ENCODE data around the gene KYAT1. TPM values are rescaled to one million over a fixed set of nuclear protein-coding genes. Genes with fewer than 3 reads are reported as not detected.

The KYAT1 gene
- total RNA-seq, 2 donors from 2014 or later, result 6.7 to 19.9 TPM

DNA sequence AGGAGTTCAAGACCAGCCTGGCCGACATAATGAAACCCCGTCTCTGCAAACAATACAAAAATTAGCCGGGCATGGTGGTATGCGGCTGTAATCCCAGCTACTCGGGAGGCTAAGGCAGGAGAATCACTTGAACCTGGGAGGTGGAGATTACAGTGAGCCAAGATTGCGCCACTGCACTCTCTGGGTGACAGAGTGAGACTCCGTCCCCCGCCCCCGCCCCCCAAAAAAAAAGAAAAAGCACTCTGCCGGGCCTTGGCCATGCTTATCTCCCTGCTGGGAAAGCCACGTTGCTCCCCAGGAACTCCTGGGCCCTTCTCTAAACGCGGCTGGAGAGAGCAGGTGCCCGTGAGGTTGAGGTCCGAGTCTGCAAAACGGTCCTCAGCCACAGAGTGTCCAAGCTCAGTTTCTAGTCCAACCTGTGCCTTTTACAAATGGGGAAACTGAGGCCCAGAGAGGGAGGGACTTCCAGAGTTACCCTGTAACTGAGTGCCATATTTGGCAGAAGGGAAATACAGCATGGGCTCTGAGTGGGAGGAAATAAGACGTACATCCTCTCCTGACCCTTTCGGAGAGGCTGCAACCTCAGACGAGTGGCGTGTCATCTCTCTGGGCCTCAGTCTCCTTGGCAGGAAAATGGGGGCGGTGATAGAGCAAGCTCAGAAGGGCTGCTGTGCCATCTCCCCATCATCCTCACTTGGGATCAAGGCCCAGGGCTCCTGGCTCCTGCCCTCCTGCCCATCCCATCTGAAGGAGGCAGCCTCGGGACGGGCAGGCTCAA lies 32.4 kb upstream of the KYAT1 start:
- Mint-ChIP-seq H3K4me1 (ENCODE audit: low read depth in 2 of 2) (peaks cover 23 to 28% of the 10 kb centered on the region in 2 donors), H3K36me3 (peaks cover under 1% of the 10 kb centered on the region), H3K27me3 (no peaks in the 10 kb centered on the region), H3K27ac (peak overlapping the region in 1 of 2 donors; percentile 33), H3K4me3 (no peak overlapping the region), H3K9me3 (no peaks in the 10 kb centered on the region)
- ATAC-seq (no peak), DNase-seq (ENCODE audit: low spot score) (no peak)

DNA sequence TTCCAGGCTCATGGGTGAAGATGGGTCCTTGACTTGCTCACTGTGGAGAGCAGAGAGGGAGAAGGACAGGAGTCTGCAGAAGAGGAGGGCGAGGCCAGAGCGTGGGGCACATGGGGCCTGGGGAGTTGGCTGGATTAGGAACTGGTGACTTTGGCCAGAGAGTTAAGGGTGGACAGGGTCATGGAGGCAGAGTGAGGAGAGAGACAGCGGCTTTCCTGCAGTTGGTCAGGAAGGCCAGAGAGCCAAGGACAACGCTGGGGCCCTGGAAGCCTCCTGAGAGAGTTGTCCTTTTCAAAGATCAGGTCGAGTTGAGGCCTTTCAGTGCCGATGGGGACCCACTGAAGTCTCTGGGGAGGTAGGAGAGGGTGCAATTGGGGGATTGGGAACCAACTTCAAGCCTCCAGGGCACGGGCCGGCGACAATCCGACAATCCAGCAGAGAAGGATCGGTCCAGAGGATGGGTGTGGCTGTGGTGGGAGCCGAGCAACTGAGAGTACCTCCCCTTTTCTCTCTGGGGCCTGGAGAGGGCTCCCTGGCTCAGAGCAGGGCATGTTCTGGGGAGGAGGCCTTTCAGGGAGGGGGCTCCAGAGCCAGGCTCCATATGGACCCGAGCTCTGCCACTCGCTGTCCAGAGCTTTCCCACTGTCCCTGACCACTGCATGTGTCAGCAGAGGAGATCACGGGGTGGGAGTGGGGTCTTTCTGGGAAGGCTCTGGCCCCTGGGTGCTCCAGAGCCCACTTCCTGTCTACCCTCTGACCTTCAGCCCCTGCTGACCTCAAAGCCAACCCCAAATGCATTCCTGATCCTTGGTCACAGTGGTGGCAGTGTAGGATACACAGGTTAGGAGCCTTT lies 31.5 kb upstream of the KYAT1 start:
- Mint-ChIP-seq H3K9me3 (no peaks in the 10 kb centered on the region), H3K4me1 (ENCODE audit: low read depth in 2 of 2) (peaks cover 28 to 30% of the 10 kb centered on the region in 2 donors), H3K36me3 (peaks cover 5% of the 10 kb centered on the region), H3K27me3 (no peaks in the 10 kb centered on the region), H3K27ac (peak overlapping the region; percentile 74 to 82), H3K4me3 (no peak overlapping the region)
- ATAC-seq (no peak), DNase-seq (ENCODE audit: low spot score) (no peak)

DNA sequence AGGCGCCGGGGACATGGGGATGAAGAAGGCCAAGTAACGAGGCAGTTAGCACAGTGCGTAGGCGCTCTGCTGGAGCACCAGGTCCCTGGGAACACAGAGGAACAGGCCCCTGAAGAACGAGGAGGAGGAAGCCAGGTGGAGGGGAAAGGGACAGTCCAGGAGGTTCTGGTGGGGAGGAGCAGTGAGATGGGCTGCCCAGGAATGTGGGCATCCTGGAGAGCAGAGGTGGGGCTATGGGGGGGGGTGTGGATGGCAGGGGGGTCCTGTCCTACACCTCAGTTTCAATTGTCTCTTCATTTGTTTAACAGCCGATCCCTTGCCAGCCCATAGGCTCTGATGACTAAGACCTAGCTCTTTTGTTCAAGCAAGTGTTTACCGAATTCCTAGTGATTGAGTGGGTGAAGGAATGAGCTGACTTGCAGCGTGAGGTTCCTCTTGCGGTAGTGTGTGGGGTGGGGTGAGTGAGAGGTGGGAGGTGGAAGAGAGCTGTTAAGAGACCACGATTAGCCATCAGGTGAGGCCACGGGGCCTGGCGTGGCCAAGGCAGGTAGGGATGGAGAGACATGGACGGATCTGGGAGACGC lies 30.6 kb upstream of the KYAT1 start:
- ATAC-seq (no peak), DNase-seq (ENCODE audit: low spot score) (no peak)
- Mint-ChIP-seq H3K36me3 (peaks cover 8% of the 10 kb centered on the region), H3K9me3 (no peaks in the 10 kb centered on the region), H3K27me3 (no peaks in the 10 kb centered on the region), H3K27ac (peak overlapping the region; percentile 74 to 82), H3K4me1 (ENCODE audit: low read depth in 2 of 2) (peaks cover 28 to 35% of the 10 kb centered on the region in 2 donors), H3K4me3 (no peak overlapping the region)

DNA sequence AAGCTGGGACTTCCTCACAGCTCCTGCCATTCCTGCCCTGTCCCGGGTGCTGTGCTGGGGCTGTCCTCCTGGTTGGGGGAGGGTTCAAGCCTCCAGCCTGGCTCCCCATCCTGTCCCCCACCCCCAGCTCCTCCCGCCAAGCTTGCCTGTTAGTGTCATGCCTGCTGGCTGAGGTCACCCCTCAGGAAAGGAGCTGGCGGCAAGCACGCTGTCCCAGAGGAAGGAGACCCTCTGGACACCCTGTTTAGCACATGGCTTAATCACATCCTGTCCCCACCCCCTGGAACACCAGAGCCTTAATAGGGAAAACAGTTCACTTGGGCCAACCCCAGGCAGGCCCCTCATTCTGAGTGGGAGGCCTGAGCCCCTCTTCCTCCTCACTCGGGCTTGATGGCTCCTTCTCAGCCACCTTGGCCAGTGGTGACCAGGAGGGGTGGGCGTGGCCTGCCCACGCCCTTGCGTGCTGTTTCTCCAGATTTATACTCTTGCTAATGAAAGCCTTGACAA lies 29.8 kb upstream of the KYAT1 start:
- peaks cover 28 to 37% of the 10 kb centered on the region in 2 donors for H3K4me1 Mint-ChIP-seq (ENCODE audit: low read depth in 2 of 2)
- H3K27ac Mint-ChIP-seq, result peak overlapping the region; percentile 74 to 82
- no peaks in the 10 kb centered on the region for H3K9me3 Mint-ChIP-seq
- DNase-seq (ENCODE audit: low spot score), result no peak
- H3K27me3 Mint-ChIP-seq, result no peaks in the 10 kb centered on the region
- no peak for ATAC-seq
- H3K4me3 Mint-ChIP-seq, result no peak overlapping the region
- H3K36me3 Mint-ChIP-seq, result peaks cover 9% of the 10 kb centered on the region

DNA sequence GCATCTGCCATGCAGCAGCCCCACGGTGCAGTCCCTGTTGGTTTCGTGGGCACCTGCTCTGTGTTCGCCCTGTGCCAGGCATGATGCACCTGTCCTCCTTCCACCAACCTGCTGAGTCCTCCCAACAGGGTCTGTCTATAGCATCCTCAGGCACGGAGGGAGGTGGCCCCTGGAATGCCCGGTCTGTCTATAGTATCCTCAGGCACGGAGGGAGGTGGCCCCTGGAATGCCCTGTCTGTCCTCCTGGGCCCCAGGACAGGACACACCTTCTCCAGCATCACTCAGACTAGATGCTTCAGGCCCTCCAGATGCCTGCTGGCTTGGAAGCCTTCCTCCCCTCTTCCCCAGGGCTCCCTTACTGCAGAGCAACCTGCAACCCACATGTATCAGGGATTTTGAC lies 29.2 kb upstream of the KYAT1 start:
- Mint-ChIP-seq H3K27ac (peak overlapping the region in 1 of 2 donors; percentile 71), H3K9me3 (no peaks in the 10 kb centered on the region), H3K36me3 (peaks cover 9% of the 10 kb centered on the region), H3K4me3 (no peak overlapping the region), H3K4me1 (ENCODE audit: low read depth in 2 of 2) (peaks cover 28 to 39% of the 10 kb centered on the region in 2 donors), H3K27me3 (no peaks in the 10 kb centered on the region)
- DNase-seq (ENCODE audit: low spot score), result no peak
- no peak for ATAC-seq

DNA sequence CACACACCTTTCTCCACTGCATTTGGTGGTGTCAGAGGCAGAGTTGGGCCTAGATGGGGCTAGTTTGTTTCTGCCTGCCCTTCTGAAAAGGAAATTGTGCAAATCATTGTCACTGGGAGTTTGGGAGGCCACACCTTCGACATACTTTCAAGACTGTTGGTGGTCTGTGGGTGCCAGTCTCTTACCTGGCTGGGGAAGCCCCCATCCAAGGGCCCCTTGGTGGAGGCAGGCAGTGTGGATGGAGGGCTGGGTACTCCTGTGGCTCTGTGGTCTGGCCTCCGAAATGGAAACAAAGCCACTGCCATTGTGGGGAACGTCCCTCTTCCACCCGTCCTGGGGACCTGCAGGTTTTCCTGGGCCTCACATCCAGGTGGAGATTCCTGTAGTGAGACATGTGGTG lies 28.1 kb upstream of the KYAT1 start:
- no peak overlapping the region for H3K4me3 Mint-ChIP-seq
- peaks cover 9% of the 10 kb centered on the region for H3K36me3 Mint-ChIP-seq
- ATAC-seq (no peak), DNase-seq (ENCODE audit: low spot score) (no peak)
- H3K4me1 Mint-ChIP-seq (ENCODE audit: low read depth in 2 of 2), result peaks cover 28 to 42% of the 10 kb centered on the region in 2 donors
- no peaks in the 10 kb centered on the region for H3K27me3 Mint-ChIP-seq
- peak overlapping the region in 1 of 2 donors; percentile 38 for H3K27ac Mint-ChIP-seq
- H3K9me3 Mint-ChIP-seq, result no peaks in the 10 kb centered on the region

DNA sequence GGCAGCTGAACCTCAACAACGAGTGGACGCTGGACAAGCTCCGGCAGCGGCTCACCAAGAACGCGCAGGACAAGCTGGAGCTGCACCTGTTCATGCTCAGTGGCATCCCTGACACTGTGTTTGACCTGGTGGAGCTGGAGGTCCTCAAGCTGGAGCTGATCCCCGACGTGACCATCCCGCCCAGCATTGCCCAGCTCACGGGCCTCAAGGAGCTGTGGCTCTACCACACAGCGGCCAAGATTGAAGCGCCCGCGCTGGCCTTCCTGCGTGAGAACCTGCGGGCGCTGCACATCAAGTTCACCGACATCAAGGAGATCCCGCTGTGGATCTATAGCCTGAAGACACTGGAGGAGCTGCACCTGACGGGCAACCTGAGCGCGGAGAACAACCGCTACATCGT lies 26.6 kb upstream of the KYAT1 start:
- no peak overlapping the region for H3K4me3 Mint-ChIP-seq
- no peak for DNase-seq (ENCODE audit: low spot score)
- ATAC-seq, result no peak
- H3K9me3 Mint-ChIP-seq, result no peaks in the 10 kb centered on the region
- H3K27me3 Mint-ChIP-seq, result no peaks in the 10 kb centered on the region
- H3K4me1 Mint-ChIP-seq (ENCODE audit: low read depth in 2 of 2), result peaks cover 28 to 42% of the 10 kb centered on the region in 2 donors
- H3K36me3 Mint-ChIP-seq, result peaks cover 9% of the 10 kb centered on the region
- no peak overlapping the region for H3K27ac Mint-ChIP-seq

DNA sequence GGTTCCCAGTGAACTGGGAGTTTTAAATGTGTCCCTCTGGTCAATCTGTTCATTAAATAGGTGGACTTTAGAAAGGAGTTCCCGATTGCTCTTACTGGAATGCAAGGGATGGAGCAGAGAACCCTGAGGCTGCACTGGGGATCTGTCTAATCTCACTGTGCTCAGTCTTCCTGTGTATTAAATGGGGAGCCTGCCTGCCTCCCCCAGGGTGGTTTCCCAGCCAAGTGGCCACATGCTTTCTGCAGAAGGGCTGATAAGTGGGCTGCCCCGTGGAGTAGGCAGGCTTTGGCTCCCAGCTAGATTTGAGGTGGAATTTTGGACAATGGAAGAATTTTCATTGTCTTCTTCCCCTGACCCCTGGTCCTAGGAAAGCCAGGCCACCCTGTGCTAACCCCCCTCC lies 25.0 kb upstream of the KYAT1 start:
- Mint-ChIP-seq H3K4me1 (ENCODE audit: low read depth in 2 of 2) (peaks cover 33 to 36% of the 10 kb centered on the region in 2 donors), H3K4me3 (no peak overlapping the region)

DNA sequence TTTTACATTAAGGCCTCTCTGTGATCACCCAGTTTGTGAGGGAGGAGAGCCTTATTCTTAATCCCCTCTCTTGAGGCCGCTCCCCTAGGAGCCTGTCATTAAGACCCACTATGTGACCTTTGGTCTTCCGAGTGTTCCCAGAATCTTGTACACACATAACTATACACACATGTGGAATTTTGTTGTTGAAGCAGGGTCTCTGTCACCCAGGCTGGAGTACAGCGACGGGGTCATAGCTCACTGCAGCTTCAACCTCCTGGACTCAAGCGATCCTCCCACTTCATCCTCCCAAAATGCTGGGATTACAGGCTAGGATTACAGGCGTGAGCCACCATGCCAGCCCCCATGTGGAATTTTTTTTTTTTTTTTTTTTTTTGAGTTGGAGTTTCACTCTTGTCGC lies 24.2 kb upstream of the KYAT1 start:
- DNase-seq (ENCODE audit: low spot score) (no peak), ATAC-seq (no peak)
- no peaks in the 10 kb centered on the region for H3K27me3 Mint-ChIP-seq
- peaks cover 9% of the 10 kb centered on the region for H3K36me3 Mint-ChIP-seq
- no peaks in the 10 kb centered on the region for H3K9me3 Mint-ChIP-seq
- peak overlapping the region in 1 of 2 donors; percentile 50 for H3K27ac Mint-ChIP-seq
- peaks cover 28 to 34% of the 10 kb centered on the region in 2 donors for H3K4me1 Mint-ChIP-seq (ENCODE audit: low read depth in 2 of 2)
- no peak overlapping the region for H3K4me3 Mint-ChIP-seq

More for the DNA sequence above, 25.0 kb upstream of the KYAT1 start:
- DNase-seq (ENCODE audit: low spot score) (no peak), ATAC-seq (no peak)
- Mint-ChIP-seq H3K27me3 (no peaks in the 10 kb centered on the region), H3K9me3 (no peaks in the 10 kb centered on the region), H3K36me3 (peaks cover 9% of the 10 kb centered on the region), H3K27ac (peak overlapping the region in 1 of 2 donors; percentile 62)

DNA sequence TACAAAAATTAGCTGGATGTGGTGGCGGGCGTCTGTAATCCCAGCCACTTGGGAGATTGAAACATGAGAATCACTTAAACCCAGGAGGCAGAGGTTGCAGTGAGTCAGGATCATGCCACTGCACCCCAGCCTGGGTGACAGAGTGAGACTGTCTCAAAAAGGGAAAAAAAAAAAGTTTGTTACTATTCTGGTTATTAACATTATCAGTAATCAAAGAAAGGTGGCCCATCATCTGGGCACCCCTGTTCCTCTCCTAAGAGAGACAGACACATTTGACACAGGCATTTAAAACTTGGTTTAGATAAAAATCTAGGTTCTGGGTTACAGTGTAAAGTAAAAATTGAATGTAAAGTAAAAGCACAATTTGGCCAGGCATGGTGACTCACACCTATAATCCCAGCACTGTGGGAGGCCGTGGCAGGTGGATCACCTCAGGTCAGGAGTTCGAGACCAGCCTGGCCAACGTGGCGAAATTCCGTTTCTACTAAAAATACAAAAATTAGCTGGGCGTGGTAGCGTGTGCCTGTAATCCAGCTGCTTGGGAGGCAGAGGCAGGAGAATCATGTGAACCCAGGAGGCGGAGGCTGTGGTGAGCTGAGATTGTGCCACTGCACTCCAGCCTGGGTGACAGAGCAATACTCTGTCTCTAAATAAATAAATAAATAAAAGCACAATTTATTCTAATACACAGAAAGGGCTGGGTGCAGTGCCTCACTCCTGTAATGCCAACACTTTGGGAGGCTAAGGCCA lies 22.3 kb upstream of the KYAT1 start:
- Mint-ChIP-seq H3K36me3 (peaks cover 7% of the 10 kb centered on the region), H3K4me3 (no peak overlapping the region), H3K4me1 (ENCODE audit: low read depth in 2 of 2) (peaks cover 31 to 35% of the 10 kb centered on the region in 2 donors), H3K27me3 (no peaks in the 10 kb centered on the region), H3K27ac (peak overlapping the region in 1 of 2 donors; percentile 91), H3K9me3 (no peaks in the 10 kb centered on the region)
- no peak for ATAC-seq
- no peak for DNase-seq (ENCODE audit: low spot score)

DNA sequence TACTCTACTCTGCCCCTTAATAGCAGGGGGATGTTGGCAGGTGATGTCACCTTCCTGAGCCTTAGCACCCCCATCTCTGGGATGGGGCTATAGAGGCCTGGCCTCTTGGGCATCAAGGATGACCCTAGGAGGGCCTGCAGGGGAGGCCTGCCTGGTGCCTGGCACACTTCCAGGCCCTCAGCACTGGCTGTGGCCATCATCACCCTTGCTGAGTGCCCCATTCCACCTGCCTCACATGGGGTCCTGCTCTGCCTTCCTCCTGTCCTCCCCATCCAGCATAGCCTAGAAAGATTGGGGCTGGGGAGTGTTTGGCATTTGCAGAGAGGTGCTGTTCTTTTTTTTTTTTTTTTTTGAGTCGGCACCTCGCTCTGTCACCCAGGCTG lies 21.3 kb upstream of the KYAT1 start:
- no peak for DNase-seq (ENCODE audit: low spot score)
- peaks cover 33 to 39% of the 10 kb centered on the region in 2 donors for H3K4me1 Mint-ChIP-seq (ENCODE audit: low read depth in 2 of 2)
- no peaks in the 10 kb centered on the region for H3K27me3 Mint-ChIP-seq
- ATAC-seq, result no peak
- H3K9me3 Mint-ChIP-seq, result no peaks in the 10 kb centered on the region
- H3K4me3 Mint-ChIP-seq, result no peak overlapping the region
- peaks cover 4% of the 10 kb centered on the region for H3K36me3 Mint-ChIP-seq
- H3K27ac Mint-ChIP-seq, result peak overlapping the region; percentile 82 to 91

DNA sequence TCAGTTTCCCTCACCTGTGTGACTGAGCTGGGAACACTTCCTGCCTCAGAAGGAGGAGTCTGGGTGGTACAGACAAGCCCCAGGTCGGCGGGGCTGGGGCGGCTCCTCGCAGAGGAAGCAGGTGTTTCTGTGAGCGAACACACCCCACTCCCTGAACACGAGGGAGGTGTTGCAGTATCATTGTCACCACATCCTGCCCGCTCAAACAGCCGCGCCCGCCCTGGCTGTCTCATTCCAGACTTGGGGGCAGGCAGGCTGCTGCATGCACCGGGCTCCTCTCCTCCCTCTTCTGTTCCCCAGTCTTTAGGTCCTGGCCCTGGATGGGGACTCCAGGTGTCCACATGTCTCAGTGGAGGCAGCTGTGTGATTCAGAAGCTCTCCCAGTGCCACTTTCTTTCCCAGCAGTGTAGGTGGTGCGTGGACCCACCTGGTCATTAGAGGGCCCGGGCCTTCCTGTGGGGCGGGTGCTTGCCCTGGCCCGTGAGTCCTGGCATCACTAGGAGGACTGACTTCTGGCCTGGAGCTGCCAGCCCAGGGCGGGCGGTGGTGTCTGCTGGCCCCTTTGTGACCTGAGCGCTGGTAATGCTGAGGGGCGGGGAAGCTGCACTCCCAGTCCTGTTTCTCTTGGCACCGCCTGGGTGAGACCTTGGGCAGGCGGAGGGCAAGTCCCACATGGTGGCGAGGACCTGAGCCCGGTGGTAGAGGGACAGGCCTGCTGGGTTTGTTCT lies 20.8 kb upstream of the KYAT1 start:
- no peaks in the 10 kb centered on the region for H3K27me3 Mint-ChIP-seq
- peaks cover 34 to 38% of the 10 kb centered on the region in 2 donors for H3K4me1 Mint-ChIP-seq (ENCODE audit: low read depth in 2 of 2)
- H3K36me3 Mint-ChIP-seq, result peaks cover 2% of the 10 kb centered on the region
- DNase-seq (ENCODE audit: low spot score), result peak; percentile 85
- H3K9me3 Mint-ChIP-seq, result no peaks in the 10 kb centered on the region
- peak; percentile 87 to 96 for ATAC-seq
- peak overlapping the region; percentile 82 to 91 for H3K27ac Mint-ChIP-seq
- peak overlapping the region; percentile 69 for H3K4me3 Mint-ChIP-seq

All from natural killer cell treated with Interleukin-12 subunit alpha and Interleukin-12 subunit beta and Interleukin-15 and Interleukin-18, amount 100 ng/mL, for 72 hours (primary cell).